IPS DF 6.9 (cell line): ENCODE data around the gene RANGRF.
"Not testable (repeated sequence)": the region's sequence is repeated elsewhere in the genome, so short reads cannot be mapped to it uniquely, and the experiment has no call there.

Experiments used
- DNase-seq: peaks from one replicate; pipeline ENCODE4 v3.0.0-alpha.2; 2013; ENCODE audit warnings: low read depth, low spot score
- H3K27ac ChIP-seq: one replicate; pipeline ENCODE4 v1.5.1; 2013; ENCODE audit warnings: low read length, control low read depth
- H3K27me3 ChIP-seq: 2 replicates; pipeline ENCODE4 v1.6.1; 2013; ENCODE audit warnings: mild to moderate bottlenecking, low read length; ENCODE audit not compliant: control insufficient read depth, insufficient read depth
- H3K36me3 ChIP-seq: 2 replicates; pipeline ENCODE4 v1.6.1; 2013; ENCODE audit warnings: low read length; ENCODE audit not compliant: control insufficient read depth, insufficient read depth
- H3K4me1 ChIP-seq: 2 replicates; pipeline ENCODE4 v1.6.1; 2013; ENCODE audit warnings: low read length; ENCODE audit not compliant: control insufficient read depth, insufficient read depth
- H3K4me3 ChIP-seq: 2 replicates; pipeline ENCODE4 v1.5.1; 2013; ENCODE audit warnings: mild to moderate bottlenecking, low read length
- H3K9me3 ChIP-seq: 2 replicates; pipeline ENCODE4 v1.6.1; 2013; ENCODE audit warnings: low read length, inconsistent platforms; ENCODE audit not compliant: control insufficient read depth, insufficient read depth
- WGBS: extraction: QIAGEN DNeasy Blood & Tissue Kit; methylation state at CpG from one replicate; pipeline ENCODE4 v1.1.7; 2013; ENCODE audit warnings: mixed read lengths, missing lambda C conversion rate; ENCODE audit not compliant: insufficient read length, insufficient coverage; 5-methylcytosine and 5-hydroxymethylcytosine counted together

Gene RANGRF

GRCh38 chr17:8288336-8289102 is at the start of gene RANGRF:
Gene RANGRF (plus strand): TSS chr17:8288670. CDS start chr17:8288789, 119 bp downstream.
- Histone ChIP-seq H3K27me3 (no peaks in the 10 kb centered on the region), H3K4me1 (no peaks in the 10 kb centered on the region), H3K36me3 (no peaks in the 10 kb centered on the region), H3K9me3 (no peaks in the 10 kb centered on the region), H3K27ac (no peak within 1 kb of the TSS), H3K4me3 (peak within 1 kb of the TSS; percentile 69)
- WGBS: no CpG with 5 or more reads among the region's 53 CpGs
- DNase-seq: peak; percentile 85

DNA sequence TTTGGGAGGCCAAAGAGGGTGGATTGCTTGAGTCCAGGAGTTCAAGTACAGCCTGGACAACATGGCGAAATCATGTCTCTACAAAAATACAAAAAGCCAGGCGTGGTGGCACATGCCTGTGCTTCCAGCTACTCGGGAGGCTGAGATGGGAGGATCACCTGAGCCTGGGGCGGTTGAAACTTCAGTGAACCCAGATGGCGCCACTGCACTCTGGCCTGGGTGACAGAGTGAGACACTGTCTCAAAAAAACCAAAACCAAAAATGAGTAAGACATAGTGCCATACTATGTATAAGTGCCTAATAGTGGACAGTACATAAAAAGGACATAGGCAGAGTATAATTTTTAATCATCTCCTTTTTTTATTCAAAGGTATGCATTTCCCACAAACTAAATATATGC is 44.6 kb upstream of the RANGRF start:
- H3K36me3 ChIP-seq: no peaks in the 10 kb centered on the region
- H3K4me1 ChIP-seq: no peaks in the 10 kb centered on the region
- no peaks in the 10 kb centered on the region for H3K9me3 ChIP-seq
- no peak overlapping the region for H3K27ac ChIP-seq
- WGBS: no CpG with 5 or more reads among the region's 5 CpGs
- no peaks in the 10 kb centered on the region for H3K27me3 ChIP-seq
- no peak overlapping the region for H3K4me3 ChIP-seq
- DNase-seq: no peak

- WGBS: no CpG with 5 or more reads among the region's 8 CpGs
- H3K27ac ChIP-seq: no peak overlapping the region
- no peak overlapping the region for H3K4me3 ChIP-seq
- no peaks in the 10 kb centered on the region for H3K9me3 ChIP-seq
- DNase-seq: no peak
- no peaks in the 10 kb centered on the region for H3K27me3 ChIP-seq
- H3K36me3 ChIP-seq: no peaks in the 10 kb centered on the region
- no peaks in the 10 kb centered on the region for H3K4me1 ChIP-seq
Observed at GRCh38 chr17:8244768-8245167, 43.7 kb upstream of the RANGRF start.

DNA sequence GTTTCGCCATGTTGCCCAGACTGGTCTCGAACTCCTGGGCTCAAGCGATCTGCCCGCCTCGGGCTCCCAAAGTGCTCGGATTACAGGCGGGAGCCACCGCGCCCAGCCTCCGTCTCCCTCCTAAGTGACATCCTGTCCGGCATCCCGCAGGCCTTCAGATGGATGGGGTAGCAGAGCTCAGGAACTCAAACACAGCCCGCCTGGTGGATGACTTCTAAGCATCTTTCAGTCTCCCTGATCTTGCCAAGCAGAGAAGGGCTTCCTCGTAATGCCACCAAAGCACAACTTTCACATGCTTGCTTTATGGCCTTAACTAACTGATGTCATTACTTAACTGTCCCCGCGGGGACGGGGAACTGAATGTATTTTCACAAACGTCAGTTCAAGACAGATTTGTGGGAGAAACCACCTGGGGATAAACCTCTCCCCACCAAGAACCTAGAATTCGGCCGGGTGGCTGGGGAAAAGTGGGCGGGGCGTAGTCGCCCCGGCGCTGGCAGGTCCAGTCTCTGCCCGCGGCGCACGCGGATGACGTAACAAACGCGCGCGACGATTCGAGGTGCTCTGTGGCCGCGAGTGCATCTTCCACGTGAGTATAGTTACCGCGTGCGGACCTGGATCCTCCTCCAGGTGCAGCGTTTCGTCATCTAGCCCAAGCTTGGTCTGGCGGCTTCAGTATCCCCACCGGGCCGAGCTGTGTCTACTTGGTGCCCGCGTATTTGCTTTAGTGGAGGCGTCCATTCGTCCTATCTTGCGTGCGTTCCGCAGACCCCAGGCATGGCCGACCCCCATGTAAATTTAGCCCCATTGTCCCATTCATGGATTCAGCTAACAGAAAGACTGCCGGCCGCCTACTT is 39.5 kb upstream of the RANGRF start, which contains the start of gene PFAS:
TSS of gene PFAS (plus strand) at position 539 of the 857 bp plus-strand sequence. CDS start 4,649 bp downstream, outside the sequence.
- Histone ChIP-seq H3K36me3 (0 out of 2 replicates have a peak, but pooled peaks cover under 1% of the 10 kb centered on the region), H3K9me3 (no peaks in the 10 kb centered on the region), H3K4me1 (peaks cover 4% of the 10 kb centered on the region; the same call in 1 of the 2 replicates), H3K27me3 (no peaks in the 10 kb centered on the region), H3K4me3 (peak within 1 kb of the TSS; percentile 84), H3K27ac (no peak within 1 kb of the TSS)
- no CpG with 5 or more reads among the region's 58 CpGs for WGBS
- DNase-seq: peak; percentile 78

DNA sequence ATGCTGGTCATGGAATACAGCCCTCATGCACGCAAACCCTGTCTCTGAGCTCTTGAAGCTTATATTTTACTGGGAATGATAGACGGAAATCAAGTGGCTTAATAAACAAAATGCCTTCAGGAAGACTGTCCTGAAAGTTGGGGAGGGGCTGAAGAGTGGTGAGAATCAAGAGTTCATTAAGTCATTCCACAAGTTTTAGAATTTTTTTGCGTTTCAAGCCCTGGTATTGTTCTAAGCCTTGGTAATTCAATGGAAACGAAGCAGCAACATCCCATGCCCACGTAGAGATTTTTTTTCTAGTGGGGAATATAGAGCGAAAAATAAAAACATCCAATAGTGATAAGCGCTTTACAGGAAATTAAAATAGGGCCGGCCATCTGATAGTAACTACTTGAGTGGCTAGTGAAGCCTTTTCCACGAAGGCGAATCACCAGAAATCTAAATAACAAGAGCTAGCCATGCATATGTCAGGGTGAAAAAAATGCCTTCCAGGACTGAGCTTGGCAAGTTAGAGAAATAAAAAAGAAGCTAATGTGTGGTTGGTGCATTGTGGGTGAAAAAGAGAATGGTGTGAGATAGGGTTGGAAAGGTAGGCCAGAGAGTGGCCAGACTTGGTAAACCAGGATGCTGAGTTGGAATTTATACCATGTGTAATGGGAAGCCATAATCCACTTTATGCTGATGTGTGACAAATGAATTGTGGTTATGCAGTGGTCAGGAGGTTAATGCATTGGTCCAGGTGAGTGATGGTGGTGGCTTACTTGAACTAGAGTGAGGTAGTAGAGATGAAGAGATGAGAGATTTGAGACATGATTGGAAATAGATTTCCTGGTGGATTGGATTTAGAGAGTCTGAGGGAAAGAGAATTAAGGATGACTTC is 38.6 kb upstream of the RANGRF start:
- Histone ChIP-seq H3K4me3 (peak overlapping the region; percentile 84; the same call in 1 of the 2 replicates), H3K9me3 (no peaks in the 10 kb centered on the region), H3K4me1 (peaks cover 4% of the 10 kb centered on the region; the same call in 1 of the 2 replicates), H3K27me3 (no peaks in the 10 kb centered on the region), H3K27ac (no peak overlapping the region), H3K36me3 (peaks cover 6% of the 10 kb centered on the region)
- no peak for DNase-seq
- no CpG with 5 or more reads among the region's 10 CpGs for WGBS

DNA sequence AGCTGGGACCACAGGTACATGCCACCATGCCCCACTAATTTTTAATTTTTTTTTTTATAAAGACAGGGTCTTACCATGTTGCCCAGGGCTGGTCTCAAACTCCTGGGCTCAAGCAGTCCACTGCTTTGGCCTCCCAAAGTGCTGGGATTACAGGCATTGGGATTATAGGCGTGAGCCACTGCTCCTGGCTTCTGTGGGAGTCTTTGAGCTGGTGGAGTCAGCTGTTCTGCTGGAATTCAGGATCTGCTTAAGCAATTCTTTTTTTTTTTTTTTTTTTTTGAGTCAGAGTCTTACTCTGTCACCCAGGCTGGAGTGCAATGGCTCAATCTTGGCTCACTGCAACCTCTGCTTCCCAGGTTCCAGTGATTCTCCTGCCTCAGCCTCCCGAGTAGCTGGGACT is 37.1 kb upstream of the RANGRF start:
- H3K27me3 ChIP-seq, H3K27ac ChIP-seq: not testable (repeated sequence)
- H3K36me3 ChIP-seq: peaks cover 20% of the 10 kb centered on the region

GRCh38 chr17:8253801-8254200 is 34.7 kb upstream of the RANGRF start:
- no peak overlapping the region for H3K27ac ChIP-seq
- no peak for DNase-seq
- no peaks in the 10 kb centered on the region for H3K27me3 ChIP-seq
- no CpG with 5 or more reads among the region's 8 CpGs for WGBS
- peaks cover 39% of the 10 kb centered on the region for H3K36me3 ChIP-seq
- no peak overlapping the region for H3K4me3 ChIP-seq
- no peaks in the 10 kb centered on the region for H3K9me3 ChIP-seq
- peaks cover 4% of the 10 kb centered on the region; the same call in 1 of the 2 replicates for H3K4me1 ChIP-seq

More for the DNA sequence above, 37.1 kb upstream of the RANGRF start:
- H3K4me1 ChIP-seq, H3K4me3 ChIP-seq, DNase-seq, H3K9me3 ChIP-seq: not testable (repeated sequence)
- WGBS: no CpG with 5 or more reads among the region's 2 CpGs

- Histone ChIP-seq H3K4me1 (peaks cover 3% of the 10 kb centered on the region; the same call in 1 of the 2 replicates), H3K27ac (no peak overlapping the region), H3K36me3 (peaks cover 39% of the 10 kb centered on the region), H3K27me3 (no peaks in the 10 kb centered on the region), H3K4me3 (no peak overlapping the region), H3K9me3 (no peaks in the 10 kb centered on the region)
- no CpG with 5 or more reads among the region's 11 CpGs for WGBS
- no peak for DNase-seq
Observed at GRCh38 chr17:8254881-8255280, 33.6 kb upstream of the RANGRF start.

DNA sequence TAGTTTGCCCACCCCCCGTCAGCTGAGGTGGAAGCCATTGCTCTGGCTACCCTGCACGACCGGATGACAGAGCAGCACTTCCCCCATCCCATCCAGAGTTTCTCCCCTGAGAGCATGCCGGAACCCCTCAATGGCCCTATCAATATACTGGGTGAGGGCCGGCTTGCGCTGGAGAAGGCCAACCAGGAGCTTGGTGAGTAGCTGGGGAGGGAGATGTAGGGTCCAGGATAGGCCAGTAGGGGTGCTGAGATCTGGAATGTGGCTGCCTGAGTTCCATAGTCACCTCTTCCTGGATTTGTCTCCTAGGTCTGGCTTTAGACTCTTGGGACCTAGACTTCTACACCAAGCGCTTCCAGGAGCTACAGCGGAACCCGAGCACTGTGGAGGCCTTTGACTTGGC is 33.0 kb upstream of the RANGRF start:
- WGBS: no CpG with 5 or more reads among the region's 9 CpGs
- H3K27me3 ChIP-seq: no peaks in the 10 kb centered on the region
- no peaks in the 10 kb centered on the region for H3K4me1 ChIP-seq
- H3K4me3 ChIP-seq: no peak overlapping the region
- DNase-seq: no peak
- no peak overlapping the region for H3K27ac ChIP-seq
- peaks cover 42% of the 10 kb centered on the region for H3K36me3 ChIP-seq
- no peaks in the 10 kb centered on the region for H3K9me3 ChIP-seq

DNA sequence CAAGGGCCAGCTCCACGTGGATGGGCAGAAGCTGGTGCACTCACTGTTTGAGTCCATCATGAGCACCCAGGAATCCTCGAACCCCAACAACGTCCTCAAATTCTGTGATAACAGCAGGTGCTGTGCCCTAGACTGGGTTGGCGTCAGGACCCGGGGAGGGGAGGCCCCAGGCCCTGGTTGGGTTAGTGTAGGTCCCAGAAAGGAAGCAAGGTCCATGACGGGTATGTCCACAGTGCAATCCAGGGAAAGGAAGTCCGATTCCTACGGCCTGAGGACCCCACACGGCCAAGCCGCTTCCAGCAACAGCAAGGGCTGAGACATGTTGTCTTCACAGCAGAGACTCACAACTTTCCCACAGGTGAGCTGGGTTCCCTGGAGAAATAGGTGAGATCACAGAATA is 32.2 kb upstream of the RANGRF start:
- peaks cover 42% of the 10 kb centered on the region for H3K36me3 ChIP-seq
- no peak overlapping the region for H3K27ac ChIP-seq
- no peaks in the 10 kb centered on the region for H3K4me1 ChIP-seq
- no peaks in the 10 kb centered on the region for H3K9me3 ChIP-seq
- no peak for DNase-seq
- WGBS: no CpG with 5 or more reads among the region's 10 CpGs
- no peak overlapping the region for H3K4me3 ChIP-seq
- no peaks in the 10 kb centered on the region for H3K27me3 ChIP-seq
